CD4-positive, CD25-positive, alpha-beta regulatory T cell (primary cell): ENCODE measurements around the gene MROH7. TPM values are rescaled to one million over a fixed set of nuclear protein-coding genes. Genes with fewer than 3 reads are reported as not detected.

ENCODE experiments used
- ATAC-seq, 2 donors: fragments of 150-1000 bp; cut with Tn5 transposase; one replicate each; pipeline ENCODE4 v1.10.0; 2021; ENCODE audit warnings: low read depth in 2 of 2, moderate number of reproducible peaks in 2 of 2, moderate library complexity in 1 of 2
- DNase-seq, 3 donors: peaks; one replicate each; pipeline versions ENCODE4 v3.0.0 to v3.0.0-alpha.2; 2012 to 2022; ENCODE audit warnings: mixed read lengths in 1 of 3
- H3K27ac ChIP-seq: one replicate; pipeline ENCODE4 v1.7.0; 2013; ENCODE audit warnings: mild to moderate bottlenecking, low read length; ENCODE audit not compliant: insufficient read depth, poor library complexity, severe bottlenecking
- H3K27me3 ChIP-seq: one replicate; pipeline ENCODE4 v1.7.0; 2013; ENCODE audit warnings: low read length; ENCODE audit not compliant: control insufficient read depth, insufficient read depth
- H3K36me3 ChIP-seq: one replicate; pipeline ENCODE4 v1.7.0; 2013; ENCODE audit warnings: mild to moderate bottlenecking, low read length, moderate library complexity; ENCODE audit not compliant: control insufficient read depth, insufficient read depth
- H3K4me1 ChIP-seq: 2 replicates; pipeline ENCODE4 v1.7.0; 2013; ENCODE audit warnings: mild to moderate bottlenecking, low read length; ENCODE audit not compliant: insufficient read depth, control insufficient read depth, poor library complexity, severe bottlenecking
- H3K4me3 ChIP-seq: one replicate; pipeline ENCODE4 v1.7.0; 2013; ENCODE audit warnings: low read depth, mild to moderate bottlenecking, low read length, moderate library complexity
- H3K9me3 ChIP-seq, 2 experiments: 1 replicate in 1 of 2; 2 replicates in 1 of 2; pipeline ENCODE4 v1.7.0; 2013; ENCODE audit warnings: low read length in 2 of 2, mild to moderate bottlenecking in 1 of 2, moderate library complexity in 1 of 2; ENCODE audit not compliant: control insufficient read depth in 2 of 2
- H3K27ac Mint-ChIP-seq, 3 donors: one replicate each; pipeline ENCODE4 v1.8.0; 2020 to 2022; ENCODE audit warnings: mild to moderate bottlenecking in 3 of 3, mixed read lengths in 3 of 3, moderate library complexity in 2 of 3
- H3K27me3 Mint-ChIP-seq: one replicate; pipeline ENCODE4 v1.8.0; 2022; ENCODE audit warnings: mild to moderate bottlenecking, mixed read lengths
- H3K36me3 Mint-ChIP-seq: one replicate; pipeline ENCODE4 v1.8.0; 2020; ENCODE audit warnings: mixed read lengths
- H3K4me1 Mint-ChIP-seq, 4 donors: one replicate each; pipeline ENCODE4 v1.8.0; 2020 to 2022; ENCODE audit warnings: mixed read lengths in 4 of 4, mild to moderate bottlenecking in 1 of 4
- H3K4me3 Mint-ChIP-seq, 4 donors: one replicate each; pipeline ENCODE4 v1.8.0; 2020 to 2022; ENCODE audit warnings: mild to moderate bottlenecking in 4 of 4, mixed read lengths in 4 of 4, moderate library complexity in 3 of 4
- H3K9me3 Mint-ChIP-seq, 7 donors: one replicate each; pipeline ENCODE4 v1.8.0; 2020 to 2022; ENCODE audit warnings: mixed read lengths in 7 of 7, mild to moderate bottlenecking in 3 of 7, moderate library complexity in 2 of 7
- polyA plus RNA-seq, 4 donors: library from polyadenylated mRNA; unstranded; fragments of 300-500 nt; fragmentation: Illumina TruSeq; gene quantifications; one replicate each; pipeline ENCODE4 v1.2.3, GENCODE V29; 2021
- total RNA-seq: library from RNA; stranded (reverse); gene quantifications from one replicate; pipeline ENCODE4 v1.2.3, GENCODE V29; 2022

The MROH7 gene
- total and polyA plus RNA-seq, 5 donors from 2014 or later, result not detected

GRCh38 chr1:54614024-54614423, 27.6 kb upstream of the MROH7 start:
- Mint-ChIP-seq H3K36me3 (no peaks in the 10 kb centered on the region), H3K9me3 (no peaks in the 10 kb centered on the region), H3K27ac (no peak overlapping the region), H3K4me3 (no peak overlapping the region), H3K4me1 (no peaks in the 10 kb centered on the region), H3K27me3 (peaks cover 5% of the 10 kb centered on the region)
- DNase-seq (no peak), ATAC-seq (no peak)
- no peaks in the 10 kb centered on the region for H3K4me1 ChIP-seq
- H3K36me3 ChIP-seq, result no peaks in the 10 kb centered on the region
- H3K27ac ChIP-seq, result no peak overlapping the region
- no peak overlapping the region for H3K4me3 ChIP-seq
- no peaks in the 10 kb centered on the region for H3K27me3 ChIP-seq
- H3K9me3 ChIP-seq, result no peaks in the 10 kb centered on the region

GRCh38 chr1:54614563-54614962, 27.0 kb upstream of the MROH7 start:
- H3K9me3 ChIP-seq, result no peaks in the 10 kb centered on the region
- DNase-seq (no peak), ATAC-seq (no peak)
- Mint-ChIP-seq H3K9me3 (no peaks in the 10 kb centered on the region), H3K27ac (no peak overlapping the region), H3K27me3 (peaks cover 5% of the 10 kb centered on the region), H3K4me3 (no peak overlapping the region), H3K4me1 (no peaks in the 10 kb centered on the region), H3K36me3 (no peaks in the 10 kb centered on the region)
- no peaks in the 10 kb centered on the region for H3K4me1 ChIP-seq
- no peak overlapping the region for H3K4me3 ChIP-seq
- H3K27me3 ChIP-seq, result no peaks in the 10 kb centered on the region
- H3K27ac ChIP-seq, result no peak overlapping the region
- no peaks in the 10 kb centered on the region for H3K36me3 ChIP-seq

- Histone ChIP-seq H3K4me1 (no peaks in the 10 kb centered on the region), H3K4me3 (no peak overlapping the region), H3K27ac (no peak overlapping the region), H3K9me3 (no peaks in the 10 kb centered on the region), H3K27me3 (no peaks in the 10 kb centered on the region), H3K36me3 (no peaks in the 10 kb centered on the region)
- Mint-ChIP-seq H3K27ac (no peak overlapping the region), H3K27me3 (peaks cover 5% of the 10 kb centered on the region), H3K36me3 (no peaks in the 10 kb centered on the region), H3K4me3 (no peak overlapping the region), H3K9me3 (no peaks in the 10 kb centered on the region), H3K4me1 (no peaks in the 10 kb centered on the region)
- DNase-seq, result no peak
- ATAC-seq, result no peak
Measured at GRCh38 chr1:54615531-54616279, 25.9 kb upstream of the MROH7 start.

GRCh38 chr1:54619749-54620148, 21.8 kb upstream of the MROH7 start:
- H3K36me3 ChIP-seq, result no peaks in the 10 kb centered on the region
- Mint-ChIP-seq H3K27me3 (no peaks in the 10 kb centered on the region), H3K4me1 (no peaks in the 10 kb centered on the region), H3K4me3 (no peak overlapping the region), H3K36me3 (no peaks in the 10 kb centered on the region), H3K27ac (no peak overlapping the region), H3K9me3 (no peaks in the 10 kb centered on the region)
- no peak overlapping the region for H3K4me3 ChIP-seq
- no peaks in the 10 kb centered on the region for H3K4me1 ChIP-seq
- H3K27ac ChIP-seq, result no peak overlapping the region
- no peaks in the 10 kb centered on the region for H3K9me3 ChIP-seq
- no peaks in the 10 kb centered on the region for H3K27me3 ChIP-seq
- DNase-seq, result no peak
- no peak for ATAC-seq

- H3K9me3 Mint-ChIP-seq, result no peaks in the 10 kb centered on the region
- DNase-seq (no peak), ATAC-seq (no peak)
- no peak within 1 kb of the TSS for H3K27ac Mint-ChIP-seq
- no peak within 1 kb of the TSS for H3K4me3 ChIP-seq
- H3K27ac ChIP-seq, result no peak within 1 kb of the TSS
- H3K9me3 ChIP-seq, result no peaks in the 10 kb centered on the region
- H3K27me3 ChIP-seq, result no peaks in the 10 kb centered on the region
- no peaks in the 10 kb centered on the region for H3K36me3 Mint-ChIP-seq
- no peaks in the 10 kb centered on the region for H3K4me1 ChIP-seq
- no peaks in the 10 kb centered on the region for H3K4me1 Mint-ChIP-seq
- no peak within 1 kb of the TSS for H3K4me3 Mint-ChIP-seq
- no peaks in the 10 kb centered on the region for H3K27me3 Mint-ChIP-seq
- no peaks in the 10 kb centered on the region for H3K36me3 ChIP-seq
Measured at GRCh38 chr1:54623216-54624007, 18.2 kb upstream of the MROH7 start, which contains the start of gene FAM151A. FAM151A (minus strand) TSS chr1:54623525; CDS start chr1:54623395, 130 bp downstream.

- Mint-ChIP-seq H3K27me3 (no peaks in the 10 kb centered on the region), H3K36me3 (no peaks in the 10 kb centered on the region), H3K4me1 (no peaks in the 10 kb centered on the region), H3K27ac (no peak overlapping the region), H3K9me3 (no peaks in the 10 kb centered on the region), H3K4me3 (peak overlapping the region in 1 of 4 donors; percentile 32)
- ATAC-seq (no peak), DNase-seq (no peak)
- H3K4me1 ChIP-seq, result no peaks in the 10 kb centered on the region
- no peaks in the 10 kb centered on the region for H3K27me3 ChIP-seq
- H3K4me3 ChIP-seq, result no peak overlapping the region
- H3K9me3 ChIP-seq, result no peaks in the 10 kb centered on the region
- H3K27ac ChIP-seq, result no peak overlapping the region
- no peaks in the 10 kb centered on the region for H3K36me3 ChIP-seq
Measured at GRCh38 chr1:54624466-54625464, 16.8 kb upstream of the MROH7 start.

- DNase-seq, result no peak
Measured at GRCh38 chr1:54627196-54627595, 14.4 kb upstream of the MROH7 start.

More at GRCh38 chr1:54627196-54627595, 14.4 kb upstream of the MROH7 start:
- no peaks in the 10 kb centered on the region for H3K27me3 ChIP-seq
- no peaks in the 10 kb centered on the region for H3K4me1 ChIP-seq
- no peak overlapping the region for H3K27ac ChIP-seq
- H3K4me3 Mint-ChIP-seq, result no peak overlapping the region
- H3K36me3 Mint-ChIP-seq, result peaks cover 3% of the 10 kb centered on the region
- no peaks in the 10 kb centered on the region for H3K9me3 ChIP-seq
- no peaks in the 10 kb centered on the region for H3K36me3 ChIP-seq
- H3K27me3 Mint-ChIP-seq, result peaks cover 6% of the 10 kb centered on the region
- ATAC-seq, result no peak
- H3K4me1 Mint-ChIP-seq, result no peaks in the 10 kb centered on the region
- H3K27ac Mint-ChIP-seq, result no peak overlapping the region
- H3K4me3 ChIP-seq, result no peak overlapping the region
- peaks cover 0 to 4% (median 0%) of the 10 kb centered on the region in 7 donors for H3K9me3 Mint-ChIP-seq
